K562 (cell line): ENCODE data around the gene CERS6. TPM values are rescaled to one million over a fixed set of nuclear protein-coding genes. Genes with fewer than 3 reads are reported as not detected.

ENCODE experiments used
- ATAC-seq: fragments of 200-7000 bp; cut with Tn5 transposase; 3 replicates; pipeline ENCODE4 v1.9.1; 2020; ENCODE audit warnings: moderate library complexity
- BruUV-seq: library from RNA; stranded (reverse); fragments of 400-500 nt; replicated peaks from 2 replicates; lab custom pipeline; 2021; lab: Mats Ljungman, UMichigan
- CTCF ChIA-PET: fragments of 300-600 bp; formaldehyde crosslinking; extraction: SDS; loops from one replicate; lab custom pipeline; 2021; ENCODE audit warnings: low intra/inter-chr PET ratio; lab: Yijun Ruan, JAX
- POLR2A ChIA-PET: fragments of 300-600, 350-650 bp; sonication (Branson Sonifier 250); formaldehyde crosslinking; extraction: SDS; loops from one replicate; lab custom pipeline; 2021; ENCODE audit warnings: antibody characterized with exemption, inconsistent platforms; lab: Yijun Ruan, JAX
- DNase-seq, 4 experiments: peaks; one replicate each; pipeline versions ENCODE4 v3.0.0 to v3.0.0-alpha.2; 2011 to 2018; ENCODE audit warnings: low spot score in 3 of 4, mixed read lengths in 3 of 4; ENCODE audit errors: extremely low read depth in 1 of 4
- FAIRE-seq: peaks from 2 replicates; lab custom pipeline; 2011; peaks lifted over from hg19 to GRCh38; lab: Jason Lieb, UNC
- H2AFZ ChIP-seq: 2 replicates; pipeline ENCODE4 v1.6.0; 2011; ENCODE audit warnings: low read depth, low read length, control low read depth, inconsistent platforms
- H3K27ac ChIP-seq: fragments of 200-600 bp; 3 replicates; pipeline ENCODE4 v1.8.0; 2011; ENCODE audit warnings: low read depth, mild to moderate bottlenecking, control low read depth, inconsistent platforms, low read length, moderate library complexity, mixed read lengths; ENCODE audit errors: extremely low read depth
- H3K27me3 ChIP-seq, 2 experiments: fragments of 300-600 bp in 1 of 2; 2 replicates in 1 of 2; 3 replicates in 1 of 2; pipeline versions ENCODE4 v1.6.0 to v1.8.0; 2011; ENCODE audit warnings: inconsistent platforms in 2 of 2, low read length in 2 of 2, mild to moderate bottlenecking in 1 of 2, mixed read lengths in 1 of 2, moderate library complexity in 1 of 2; ENCODE audit not compliant: control insufficient read depth in 2 of 2, insufficient read depth in 2 of 2
- H3K36me3 ChIP-seq: fragments of 300-600 bp; 3 replicates; pipeline ENCODE4 v1.8.0; 2011; ENCODE audit warnings: mild to moderate bottlenecking, low read length, inconsistent platforms; ENCODE audit not compliant: control insufficient read depth, insufficient read depth
- H3K4me1 ChIP-seq, 2 experiments: fragments of 200-600 bp in 1 of 2; replicated peaks in 1 of 2; 2 replicates in 1 of 2; 3 replicates in 1 of 2; pipeline versions ENCODE4 v1.5.1 to v1.8.0; 2011; ENCODE audit warnings: inconsistent platforms in 2 of 2, low read length in 2 of 2, mild to moderate bottlenecking in 1 of 2, mixed read lengths in 1 of 2, moderate library complexity in 1 of 2; ENCODE audit not compliant: control insufficient read depth in 2 of 2, insufficient read depth in 2 of 2
- H3K4me2 ChIP-seq: 2 replicates; pipeline ENCODE4 v1.6.1; 2011; ENCODE audit warnings: low read length, control low read depth, inconsistent platforms, mixed read lengths; ENCODE audit not compliant: insufficient read depth
- H3K4me3 ChIP-seq: fragments of 200-600 bp; sonication (generic), shearing (Covaris generic); 2 replicates; pipeline ENCODE4 v1.5.1; 2016; ENCODE audit warnings: control low read depth, inconsistent platforms
- H3K79me2 ChIP-seq: fragments of 200-600 bp; 3 replicates; pipeline ENCODE4 v1.8.0; 2011; ENCODE audit warnings: low read length, inconsistent platforms; ENCODE audit not compliant: control insufficient read depth, insufficient read depth
- H3K9ac ChIP-seq, 2 experiments: 2 replicates each; pipeline versions ENCODE4 v1.6.0 to v1.6.1; 2011; ENCODE audit warnings: low read depth in 2 of 2, low read length in 2 of 2, control low read depth in 1 of 2, inconsistent platforms in 1 of 2, mild to moderate bottlenecking in 1 of 2, mixed read lengths in 1 of 2; ENCODE audit not compliant: insufficient read depth in 1 of 2
- H3K9me1 ChIP-seq: one replicate; pipeline ENCODE4 v1.6.0; 2011; ENCODE audit warnings: inconsistent platforms, mild to moderate bottlenecking, low read length, moderate library complexity; ENCODE audit not compliant: control insufficient read depth, insufficient read depth
- H3K9me3 ChIP-seq: replicated peaks from 2 replicates; pipeline ENCODE4 v1.5.1; 2011; ENCODE audit warnings: low read depth, low read length, inconsistent platforms; ENCODE audit not compliant: control insufficient read depth, insufficient read depth
- H4K20me1 ChIP-seq: replicated peaks from 2 replicates; pipeline ENCODE4 v1.6.1; 2011; ENCODE audit warnings: low read length, inconsistent platforms, mixed read lengths; ENCODE audit not compliant: control insufficient read depth, insufficient read depth
- FOSL1 ChIP-seq: fragments of 200-800 bp; sonication (Bioruptor generic); conservative IDR thresholded peaks from 2 replicates; pipeline ENCODE4 v1.6.1; 2016; ENCODE audit warnings: missing genetic modification characterization, missing compliant biosample characterization
- FOXK2 ChIP-seq, 2 experiments: fragments of 450-650 bp; IDR thresholded peaks in 1 of 2; conservative IDR thresholded peaks in 1 of 2; 2 replicates each; pipeline ENCODE4 v1.6.1; 2016; ENCODE audit warnings: low read depth in 2 of 2, mild to moderate bottlenecking in 1 of 2
- JUND ChIP-seq, 2 experiments: IDR thresholded peaks; 2 replicates in 1 of 2; 3 replicates in 1 of 2; pipeline ENCODE4 v1.6.1; 2011; ENCODE audit warnings: borderline replicate concordance in 2 of 2, low read depth in 2 of 2, low read length in 2 of 2, improper control_type of control experiment in 1 of 2, missing biosample characterization in 1 of 2, missing genetic modification characterization in 1 of 2, missing genetic modification reagents in 1 of 2
- ZNF197 ChIP-seq: fragments of 200-800 bp; sonication (Bioruptor generic); IDR thresholded peaks from 2 replicates; pipeline ENCODE4 v1.6.1; 2016; ENCODE audit warnings: low read depth, missing genetic modification characterization, missing compliant biosample characterization
- ZNF583 ChIP-seq: fragments of 250-450 bp; sonication (Bioruptor Pico); IDR thresholded peaks from 2 replicates; pipeline ENCODE4 v1.4.0; 2020
- ZNF584 ChIP-seq: fragments of 200-800 bp; sonication (Bioruptor generic); IDR thresholded peaks from 2 replicates; pipeline ENCODE4 v1.6.1; 2016; ENCODE audit warnings: low read depth, mild to moderate bottlenecking, missing genetic modification characterization, missing compliant biosample characterization
- ZNF589 ChIP-seq: fragments of 200-800 bp; sonication (Bioruptor generic); IDR thresholded peaks from 2 replicates; pipeline ENCODE4 v1.6.1; 2016; ENCODE audit warnings: low read depth, missing genetic modification characterization, missing compliant biosample characterization
- WGBS: fragments of 100-300 bp; shearing (Covaris generic); methylation state at CpG from one replicate; pipeline ENCODE4 v1.1.6; 2016; ENCODE audit warnings: low coverage, mixed read lengths; ENCODE audit not compliant: insufficient coverage; ENCODE audit errors: missing lambda C conversion rate; 5-methylcytosine and 5-hydroxymethylcytosine counted together
- in situ Hi-C: fragments of 300-500 bp; cut with MboI; formaldehyde crosslinking; loops from 4 replicates; pipeline ENCODE4 v1.15.0; 2018; ENCODE audit warnings: inconsistent platforms, mixed read lengths
- intact Hi-C: fragments of 100-400 bp; cut with micrococcal nuclease; formaldehyde crosslinking; loops from 2 replicates; pipeline ENCODE4 v1.14.2; 2022
- polyA plus RNA-seq, 8 experiments: library from polyadenylated mRNA; depleted of rRNA in 4 of 8; stranded (reverse) in 5 of 8; unstranded in 3 of 8; fragments of >200 nt; fragmentation: Nextera tagmentation in 2 of 8; fragmentation: Illumina TruSeq in 1 of 8; extraction: Ambion mirVana in 2 of 8; extraction: Trizol in 1 of 8; gene quantifications; 2 replicates each; pipeline versions ENCODE4 v1.2.1 to v1.2.3, GENCODE V29; 2011 to 2014; ENCODE audit warnings: inconsistent platforms in 1 of 8, missing spikeins in 1 of 8
- total RNA-seq, 7 experiments: library from RNA; depleted of rRNA in 6 of 7; stranded (reverse); fragments of >200 nt in 6 of 7; fragmentation: Illumina TruSeq in 2 of 7; extraction: Trizol in 2 of 7; gene quantifications; 2 replicates each; pipeline versions ENCODE4 v1.2.1 to v1.2.3, GENCODE V29; 2011 to 2021; ENCODE audit warnings: low replicate concordance in 1 of 7
- TF ChIP-seq, protein P1 (sequence below): fragments of 200-800 bp; sonication (Bioruptor generic); IDR thresholded peaks from 2 replicates; pipeline ENCODE4 v1.6.1; 2017; ENCODE audit warnings: missing genetic modification characterization, missing compliant biosample characterization
- TF ChIP-seq, protein P2 (sequence below): fragments of 200-800 bp; sonication (Bioruptor generic); IDR thresholded peaks from 2 replicates; pipeline ENCODE4 v1.6.1; 2017; ENCODE audit warnings: missing genetic modification characterization, missing compliant biosample characterization
- TF ChIP-seq, protein P3 (sequence below), 2 experiments: fragments of 450-650 bp in 1 of 2; sonication (generic) in 1 of 2; formaldehyde crosslinking in 1 of 2; IDR thresholded peaks in 1 of 2; conservative IDR thresholded peaks in 1 of 2; 2 replicates each; pipeline versions ENCODE4 v1.6.1 to v1.8.1; 2016 to 2023; ENCODE audit warnings: mild to moderate bottlenecking in 2 of 2, moderate library complexity in 2 of 2, inconsistent platforms in 1 of 2, missing genetic modification reagents in 1 of 2

The CERS6 gene
- total and polyA plus RNA-seq, 9 of the 15 experiments (the other 6 are each of a cell fraction or from before 2014, with no cell fraction given): 1.6 to 13.6 (median 11.4) TPM

DNA sequence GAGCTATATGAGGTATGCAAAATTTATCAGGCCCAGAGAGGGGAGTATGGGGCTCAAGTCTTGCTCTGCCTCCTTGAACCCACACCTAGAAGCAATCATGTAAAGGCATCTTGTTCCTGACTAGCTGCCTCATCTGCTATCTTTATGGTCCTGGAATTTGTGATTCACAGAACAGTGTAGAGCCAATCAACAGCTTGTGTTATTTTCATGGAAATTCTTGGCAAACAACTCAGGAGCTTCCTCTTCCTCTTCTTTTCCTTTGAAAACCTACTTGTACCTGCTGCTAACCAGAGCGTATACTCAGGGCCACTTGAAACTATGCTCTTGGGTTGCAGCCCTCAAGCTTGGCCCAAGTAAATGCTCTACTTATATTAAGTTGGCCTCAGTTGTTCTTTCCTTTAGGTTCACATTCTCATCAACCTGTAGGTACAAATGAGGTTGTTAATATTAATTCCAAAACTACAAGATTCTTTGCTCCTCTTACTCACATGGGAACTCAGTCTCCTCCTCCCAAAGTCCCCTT, 342.9 kb downstream of the CERS6 start:
- intact Hi-C loops: loop anchor here (1.0 kb wide), 1 partner anchor 25 kb away; no protein-coding TSS in a partner anchor
- H2AFZ ChIP-seq: peak overlapping the region; percentile 82
- H3K4me1 ChIP-seq: peaks cover 25 to 69% of the 10 kb centered on the region in 2 experiments
- peaks cover 4% of the 10 kb centered on the region for H3K9me1 ChIP-seq
- POLR2A ChIA-PET: interaction anchor here (1.2 to 7.3 kb wide), 4 partner anchors 9 to 25 kb away, joined by 3 to 81 read pairs (median 5); no protein-coding TSS in a partner anchor
- H3K9ac ChIP-seq: peak overlapping the region in 1 of 2 experiments; percentile 67; a peak in 2 of 4 replicates
- BruUV-seq: no TSS peak
- H3K4me3 ChIP-seq: no peak overlapping the region
- H3K27ac ChIP-seq: peak overlapping the region; percentile 82
- in situ Hi-C loops: no loop called here
- CTCF ChIA-PET: no interaction called here
- WGBS: 30% methylated on average over 1 of the region's 1 CpG
- no peak for FAIRE-seq
- no peaks in the 10 kb centered on the region for H4K20me1 ChIP-seq
- no peaks in the 10 kb centered on the region for H3K27me3 ChIP-seq
- H3K4me2 ChIP-seq: peak overlapping the region; percentile 49
- peaks cover 13% of the 10 kb centered on the region for H3K79me2 ChIP-seq
- DNase-seq: peak; percentile 29 to 64 (median 46)
- no peaks in the 10 kb centered on the region for H3K36me3 ChIP-seq
- no peaks in the 10 kb centered on the region for H3K9me3 ChIP-seq
- peak; percentile 6 for ATAC-seq
- TF ChIP-seq, protein P1, sequence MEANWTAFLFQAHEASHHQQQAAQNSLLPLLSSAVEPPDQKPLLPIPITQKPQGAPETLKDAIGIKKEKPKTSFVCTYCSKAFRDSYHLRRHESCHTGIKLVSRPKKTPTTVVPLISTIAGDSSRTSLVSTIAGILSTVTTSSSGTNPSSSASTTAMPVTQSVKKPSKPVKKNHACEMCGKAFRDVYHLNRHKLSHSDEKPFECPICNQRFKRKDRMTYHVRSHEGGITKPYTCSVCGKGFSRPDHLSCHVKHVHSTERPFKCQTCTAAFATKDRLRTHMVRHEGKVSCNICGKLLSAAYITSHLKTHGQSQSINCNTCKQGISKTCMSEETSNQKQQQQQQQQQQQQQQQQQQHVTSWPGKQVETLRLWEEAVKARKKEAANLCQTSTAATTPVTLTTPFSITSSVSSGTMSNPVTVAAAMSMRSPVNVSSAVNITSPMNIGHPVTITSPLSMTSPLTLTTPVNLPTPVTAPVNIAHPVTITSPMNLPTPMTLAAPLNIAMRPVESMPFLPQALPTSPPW (CRISPR knock-in tag): 0 out of 2 replicates have a peak, but pooled peaks have one; percentile 8
- TF ChIP-seq ZNF584 (CRISPR knock-in tag) (0 out of 2 replicates have a peak, but pooled peaks have one; percentile 33), ZNF583 (no peak), ZNF197 (CRISPR knock-in tag) (peak; percentile 55; the same call in 1 of the 2 replicates), FOSL1 (tag) (peak; percentile 73), FOXK2 (conservative IDR thresholded peaks at IDR 0.05 in 1 of 2, IDR thresholded peaks at IDR 0.05 in 1 of 2; ENCODE audit: low read depth in 2 of 2) (no peak), JUND (IDR thresholded peaks at IDR 0.05; ENCODE audit: borderline replicate concordance, low read depth, low read length) (peak; percentile 31; the same call in 1 of the 2 replicates), JUND (tag; IDR thresholded peaks at IDR 0.05; ENCODE audit: borderline replicate concordance, low read depth, low read length) (no peak; the same call in 2 of the 3 replicates), ZNF589 (CRISPR knock-in tag) (0 out of 2 replicates have a peak, but pooled peaks have one; percentile 34)
- TF ChIP-seq, protein P2, sequence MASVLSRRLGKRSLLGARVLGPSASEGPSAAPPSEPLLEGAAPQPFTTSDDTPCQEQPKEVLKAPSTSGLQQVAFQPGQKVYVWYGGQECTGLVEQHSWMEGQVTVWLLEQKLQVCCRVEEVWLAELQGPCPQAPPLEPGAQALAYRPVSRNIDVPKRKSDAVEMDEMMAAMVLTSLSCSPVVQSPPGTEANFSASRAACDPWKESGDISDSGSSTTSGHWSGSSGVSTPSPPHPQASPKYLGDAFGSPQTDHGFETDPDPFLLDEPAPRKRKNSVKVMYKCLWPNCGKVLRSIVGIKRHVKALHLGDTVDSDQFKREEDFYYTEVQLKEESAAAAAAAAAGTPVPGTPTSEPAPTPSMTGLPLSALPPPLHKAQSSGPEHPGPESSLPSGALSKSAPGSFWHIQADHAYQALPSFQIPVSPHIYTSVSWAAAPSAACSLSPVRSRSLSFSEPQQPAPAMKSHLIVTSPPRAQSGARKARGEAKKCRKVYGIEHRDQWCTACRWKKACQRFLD: peak; percentile 29; the same call in 1 of the 2 replicates
- TF ChIP-seq, protein P3, sequence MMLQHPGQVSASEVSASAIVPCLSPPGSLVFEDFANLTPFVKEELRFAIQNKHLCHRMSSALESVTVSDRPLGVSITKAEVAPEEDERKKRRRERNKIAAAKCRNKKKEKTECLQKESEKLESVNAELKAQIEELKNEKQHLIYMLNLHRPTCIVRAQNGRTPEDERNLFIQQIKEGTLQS (IDR thresholded peaks at IDR 0.05): no peak
- TF ChIP-seq, protein P3 (CRISPR knock-in tag; conservative IDR thresholded peaks at IDR 0.05): no peak
